DMS79 treated with DMSO at 0.1 percent for 48 hours (cell line): ENCODE results near the gene GID8.
A peak's percentile ranks its signal among the peaks of the same experiment; 100 is the strongest.
"Not testable (repeated sequence)": the region's sequence is repeated elsewhere in the genome, so short reads cannot be mapped to it uniquely, and the experiment has no call there.

Experiments used
- DNase-seq: peaks from one replicate; lab custom pipeline; 2025; lab: John Stamatoyannopoulos, UW

Gene GID8

DNA sequence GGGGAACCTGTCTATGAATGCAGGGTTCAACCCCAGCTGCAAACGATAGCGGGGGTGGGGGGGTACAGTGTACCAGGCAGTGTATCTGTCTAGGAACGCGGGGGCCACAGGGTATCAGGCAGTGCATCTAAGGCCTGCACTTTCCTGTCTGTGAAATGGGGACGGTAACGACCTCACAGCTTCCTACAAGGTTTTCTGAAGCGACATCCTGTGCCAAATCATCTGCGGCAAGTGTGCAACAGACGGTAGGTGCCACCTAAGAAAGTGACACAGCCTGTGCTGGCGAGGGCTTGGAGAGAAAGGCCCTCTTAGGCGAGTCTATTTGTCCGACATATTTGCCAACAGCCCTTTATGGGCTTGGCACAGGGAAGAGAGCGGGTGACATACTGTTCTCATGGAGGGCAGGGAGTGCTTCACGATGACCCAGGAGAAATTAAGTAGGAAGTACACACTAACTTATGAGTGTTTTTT, 15.5 kb upstream of the GID8 start:
- DNase-seq, result no peak

DNA sequence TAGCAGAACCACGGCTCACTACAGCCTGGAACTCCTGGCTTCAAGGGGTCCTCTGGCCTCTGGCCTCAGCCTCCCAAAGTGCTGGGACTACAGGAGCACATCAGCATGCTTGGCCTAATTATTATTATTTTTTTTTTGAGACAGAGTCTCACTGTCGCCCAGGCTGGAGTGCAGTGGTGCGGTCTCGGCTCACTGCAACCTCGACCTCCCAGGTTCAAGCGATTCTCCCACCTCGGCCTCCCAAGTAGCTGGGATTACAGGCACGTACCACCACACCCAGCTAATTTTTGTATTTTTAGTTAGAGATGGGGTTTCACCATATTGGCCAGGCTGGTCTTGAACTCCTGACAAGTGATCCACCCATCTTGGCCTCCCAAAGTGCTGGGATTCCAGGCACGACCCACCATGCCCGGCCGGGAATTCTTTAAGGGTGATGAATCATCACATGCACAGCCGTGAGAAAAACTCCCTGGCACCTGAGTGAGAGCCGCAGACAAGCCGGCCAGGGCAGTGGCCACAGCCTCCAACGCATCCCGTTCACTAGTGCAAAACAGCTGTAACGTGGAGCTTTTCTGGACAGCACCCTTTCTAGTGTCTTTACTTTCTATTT, 14.8 kb upstream of the GID8 start:
- DNase-seq, result not testable (repeated sequence)

DNA sequence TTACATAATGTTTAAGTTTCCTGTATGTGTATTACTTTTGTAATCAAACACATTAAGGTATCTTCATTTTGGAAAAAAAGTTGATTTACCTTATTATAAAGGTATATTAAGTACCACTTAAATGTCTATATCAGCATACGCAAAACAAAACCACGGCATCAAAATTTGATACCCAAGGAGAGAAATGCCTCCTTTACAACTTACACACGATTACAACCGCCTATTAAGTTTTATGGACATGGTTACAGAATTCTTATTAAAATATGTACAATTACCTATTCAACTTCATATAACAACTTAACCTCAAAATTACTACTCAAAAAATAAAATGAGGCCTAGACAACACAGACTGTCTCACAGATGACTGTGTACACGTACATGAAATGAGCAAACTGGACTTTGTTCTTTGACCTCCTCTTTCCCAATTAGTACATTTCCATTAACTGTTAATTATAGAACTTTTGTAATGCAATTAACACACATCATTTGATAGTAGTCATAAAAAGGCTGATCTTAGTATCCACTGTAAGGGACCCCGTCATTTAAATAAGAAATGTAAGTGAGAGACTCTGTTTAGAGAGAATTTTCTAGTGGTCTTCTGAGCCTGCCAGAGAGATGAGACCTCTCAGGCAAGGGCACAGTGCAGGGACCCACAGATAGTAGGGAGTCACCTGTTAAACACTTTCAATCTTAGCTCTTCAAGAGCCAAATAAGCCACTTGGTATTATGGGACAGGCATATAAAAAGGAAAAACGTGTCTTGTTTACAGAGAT, 14.1 kb upstream of the GID8 start:
- DNase-seq, result no peak

DNA sequence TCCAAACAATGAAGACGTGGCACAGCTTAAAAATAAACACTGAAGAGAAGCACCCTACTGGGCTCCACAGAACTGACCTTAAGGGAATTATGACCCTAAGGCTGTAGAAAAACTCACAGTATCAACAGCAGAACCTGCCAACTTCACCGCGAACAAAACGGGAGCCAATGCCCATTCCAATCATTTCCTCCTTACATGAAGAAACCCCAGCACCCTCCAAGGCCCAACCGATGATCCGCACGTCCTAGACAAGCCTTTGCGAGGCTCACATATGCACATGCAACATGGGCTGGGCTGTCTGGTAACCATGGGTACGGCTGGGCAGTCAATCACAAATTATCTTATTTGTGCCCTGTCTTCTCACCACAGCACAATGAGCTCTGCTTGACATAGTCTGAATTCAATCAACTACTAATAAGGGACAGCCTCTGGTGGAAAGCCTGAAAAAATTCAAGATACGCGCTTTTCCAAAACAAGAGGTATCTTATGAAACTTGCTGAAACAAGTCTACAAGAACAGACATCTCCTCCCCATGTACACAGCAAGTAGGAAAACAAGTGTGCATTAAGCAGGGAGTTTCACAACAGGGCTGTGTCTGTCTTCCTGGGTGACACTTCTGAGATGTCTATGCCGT, 13.4 kb upstream of the GID8 start:
- DNase-seq, result no peak

DNA sequence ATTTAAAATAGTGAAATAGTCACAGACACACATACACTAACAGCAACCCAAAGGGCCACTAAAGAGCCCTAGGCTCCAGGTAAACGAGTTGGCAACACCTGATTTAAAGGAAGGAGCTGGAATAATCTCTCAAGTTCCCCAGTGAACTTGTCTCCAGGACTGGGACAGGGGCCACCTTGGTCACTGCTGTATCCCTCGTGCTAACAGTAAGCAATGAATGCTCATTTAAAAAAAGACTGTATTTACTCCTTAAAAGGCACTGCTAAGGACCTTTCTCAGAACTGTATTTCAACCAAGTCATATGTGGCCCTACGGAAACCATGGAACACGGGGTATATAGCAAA, 12.9 kb upstream of the GID8 start:
- DNase-seq, result no peak

DNA sequence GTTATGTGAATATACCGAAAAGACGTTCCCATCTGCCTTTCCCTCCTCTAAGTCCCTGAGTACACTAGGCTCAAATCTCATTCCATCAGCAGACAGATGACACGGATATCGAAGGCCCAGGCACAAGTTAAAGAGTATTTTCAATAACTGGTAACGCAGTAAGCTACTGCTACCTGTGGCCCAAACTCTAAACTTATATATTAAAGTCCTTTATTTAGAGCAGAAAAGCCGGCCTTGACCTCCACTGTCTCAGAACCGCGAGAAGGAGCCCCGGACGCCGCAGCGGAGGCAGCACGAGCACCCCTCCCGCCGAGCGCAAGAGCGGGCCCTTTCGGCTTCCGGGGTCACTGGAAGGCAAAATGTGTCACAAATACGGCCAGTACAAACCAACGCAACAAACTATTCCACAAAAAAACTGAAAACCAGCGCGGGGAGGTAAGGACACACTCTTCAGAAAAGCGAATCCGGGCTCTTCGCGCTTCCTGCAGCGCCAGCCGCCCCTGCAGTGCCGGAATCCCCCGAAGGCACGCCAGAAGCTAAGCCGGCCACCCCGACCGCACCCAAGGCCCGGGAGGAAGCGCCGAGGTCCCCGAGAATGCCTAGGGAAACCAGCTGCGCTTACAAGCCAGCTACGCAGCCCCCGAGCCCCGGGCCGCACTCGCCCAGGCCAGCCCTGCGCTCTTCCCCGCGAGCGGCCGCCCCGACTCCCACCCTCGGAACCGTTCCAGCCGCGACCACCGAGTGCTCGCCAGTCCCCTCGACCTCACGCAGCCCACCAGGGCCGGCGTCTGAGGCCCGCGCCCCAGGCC, 12.3 kb upstream of the GID8 start:
- peak; percentile 34 for DNase-seq

DNA sequence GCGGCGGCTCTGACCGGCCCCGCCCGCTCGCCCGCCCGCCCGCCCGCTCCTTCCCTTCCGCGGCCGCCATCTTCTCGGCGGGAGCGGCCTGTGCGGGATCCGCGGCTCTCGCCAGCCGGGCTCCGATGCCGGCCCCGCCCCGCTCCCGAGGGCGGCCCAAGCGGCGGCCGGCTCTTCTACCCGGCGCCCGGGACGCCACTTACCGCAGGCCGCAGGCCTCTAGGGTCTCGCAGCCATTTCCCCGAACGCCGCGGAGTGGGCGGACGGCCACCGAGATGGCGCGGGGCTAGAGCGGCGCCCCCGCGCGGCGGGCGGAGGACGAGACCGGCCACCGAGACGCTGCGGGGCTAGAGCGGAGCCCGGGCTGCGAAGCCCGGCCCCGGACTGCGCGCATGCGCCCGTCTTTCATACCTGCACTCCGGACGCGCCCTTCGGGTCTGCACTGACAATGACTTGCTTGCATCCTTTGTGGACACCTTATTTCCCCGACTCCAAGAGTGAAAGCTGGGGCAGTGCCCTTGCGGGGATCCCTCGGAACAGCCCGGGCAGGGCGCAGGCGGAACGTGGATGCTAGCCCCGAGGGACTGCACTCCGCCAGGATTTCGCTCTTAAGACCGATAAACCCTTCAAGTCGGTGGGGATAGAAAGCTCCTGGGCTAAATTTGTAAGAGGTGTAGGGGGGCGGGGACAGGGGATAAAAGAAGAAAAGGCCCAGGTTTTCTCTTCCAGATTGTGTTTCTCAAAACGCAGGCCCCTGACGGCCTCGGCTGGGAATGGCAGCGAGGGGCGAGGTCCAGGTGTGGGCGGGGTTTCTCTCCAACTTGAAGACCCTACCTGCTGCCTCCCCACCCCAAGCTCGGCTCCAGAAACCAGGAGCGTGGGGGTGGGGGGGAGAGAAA, 11.5 kb upstream of the GID8 start, which contains the start of gene DIDO1:
DIDO1 (minus strand) TSS at position 277 of the 899 bp plus-strand sequence.
- DNase-seq, result peak; percentile 87

DNA sequence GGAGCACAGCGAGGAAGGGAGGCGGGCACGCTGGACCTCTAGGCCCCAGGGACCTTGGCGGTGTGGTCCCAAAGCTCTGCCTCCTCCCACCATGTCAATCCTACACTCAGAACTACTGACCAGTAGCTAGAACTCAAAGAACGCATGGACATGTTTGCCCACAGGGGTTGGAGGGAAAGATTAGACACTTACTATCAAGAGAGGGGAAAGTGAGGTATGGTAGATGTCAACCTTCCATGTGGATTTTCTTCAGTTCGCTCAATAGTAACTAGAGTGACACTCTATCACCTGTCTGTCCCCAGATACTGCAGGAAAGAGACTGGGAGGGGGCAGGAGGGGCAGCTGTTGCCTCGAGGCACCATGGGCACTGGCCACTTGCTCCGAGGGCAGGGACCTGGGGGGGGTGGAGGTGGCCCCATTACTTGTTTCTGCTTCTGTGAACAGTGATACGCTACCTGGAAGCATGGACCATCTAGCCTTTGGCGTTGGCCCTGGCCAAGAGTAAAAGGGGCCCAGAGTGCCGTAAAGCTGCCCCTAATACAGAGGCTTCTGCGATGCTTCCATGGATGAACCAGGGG, 10.7 kb upstream of the GID8 start:
- DNase-seq, result no peak

DNA sequence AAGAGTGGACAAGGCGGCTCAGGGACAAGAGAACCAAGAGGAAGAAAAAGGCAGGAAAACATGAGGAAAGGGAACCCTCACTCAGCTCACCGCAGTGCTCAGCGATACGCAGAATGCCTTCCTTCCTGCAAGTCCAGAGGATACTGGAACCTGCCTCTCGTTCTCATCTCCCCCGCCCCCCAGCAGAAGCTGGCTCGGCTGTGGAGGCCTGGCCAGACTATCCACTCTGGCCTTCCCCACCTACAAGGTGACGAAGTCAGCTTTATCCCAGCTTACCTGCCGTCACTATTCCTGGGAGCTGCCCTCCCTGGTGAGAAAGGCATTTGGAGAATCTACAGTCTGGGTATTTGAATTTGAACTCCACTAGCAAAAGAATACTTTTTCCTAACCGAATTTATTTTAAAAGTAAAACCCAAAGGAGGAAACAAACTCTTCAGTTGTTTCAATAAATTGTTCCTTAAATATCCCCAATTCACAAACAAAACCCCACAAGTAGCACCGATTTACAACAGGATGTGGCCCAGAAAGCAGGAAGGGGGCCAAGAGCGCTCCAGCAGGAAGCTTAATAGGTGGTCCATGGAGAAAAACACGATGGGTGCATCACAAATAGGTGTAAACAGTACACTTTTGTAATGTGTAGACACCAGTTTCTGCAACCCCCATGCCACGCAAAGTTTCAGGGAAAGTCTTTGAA, 9.6 kb upstream of the GID8 start:
- no peak for DNase-seq

DNA sequence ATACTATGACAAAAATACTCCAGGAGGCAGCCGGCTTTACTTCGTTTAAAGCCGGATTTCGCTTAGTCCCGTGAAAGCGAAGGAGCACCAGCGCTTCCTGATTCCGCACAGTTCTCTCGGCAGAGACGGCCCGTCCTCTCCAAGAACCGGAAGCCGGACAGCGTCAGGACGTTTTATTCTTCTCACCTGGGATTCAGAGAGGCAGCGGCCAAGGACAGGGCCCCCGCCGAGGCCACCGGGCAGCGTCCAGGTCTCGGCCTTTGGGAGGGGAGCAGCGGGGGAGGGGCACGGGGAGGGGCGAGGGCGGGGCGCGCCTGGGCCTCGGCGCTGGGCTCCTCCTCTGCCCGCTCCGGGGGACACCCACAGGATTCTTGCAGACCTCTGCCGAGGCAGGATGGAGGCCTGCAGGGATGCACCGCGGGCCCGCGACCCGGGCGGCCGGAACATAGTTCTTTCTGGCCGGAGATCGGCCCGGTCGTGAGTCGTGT, 8.9 kb upstream of the GID8 start:
- no peak for DNase-seq

DNA sequence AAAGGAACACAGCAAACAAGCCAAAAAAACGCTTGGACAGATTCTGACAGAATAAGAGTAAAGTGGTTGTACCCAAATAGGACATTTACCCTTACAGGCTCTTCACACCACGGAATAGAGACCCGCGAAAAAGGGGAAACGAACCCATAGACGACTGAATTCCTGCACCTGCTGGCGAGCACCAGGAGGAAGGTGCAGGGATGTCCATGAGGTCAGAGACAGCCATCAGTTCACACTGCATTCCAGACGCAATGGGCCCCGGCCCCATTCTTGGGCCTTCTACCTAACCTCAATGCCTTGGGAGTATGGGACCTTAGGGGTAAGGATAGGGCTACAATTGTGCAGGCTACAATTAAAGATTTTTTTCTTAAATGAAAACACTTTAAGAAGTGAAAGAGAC, 6.5 kb upstream of the GID8 start:
- DNase-seq, result no peak

DNA sequence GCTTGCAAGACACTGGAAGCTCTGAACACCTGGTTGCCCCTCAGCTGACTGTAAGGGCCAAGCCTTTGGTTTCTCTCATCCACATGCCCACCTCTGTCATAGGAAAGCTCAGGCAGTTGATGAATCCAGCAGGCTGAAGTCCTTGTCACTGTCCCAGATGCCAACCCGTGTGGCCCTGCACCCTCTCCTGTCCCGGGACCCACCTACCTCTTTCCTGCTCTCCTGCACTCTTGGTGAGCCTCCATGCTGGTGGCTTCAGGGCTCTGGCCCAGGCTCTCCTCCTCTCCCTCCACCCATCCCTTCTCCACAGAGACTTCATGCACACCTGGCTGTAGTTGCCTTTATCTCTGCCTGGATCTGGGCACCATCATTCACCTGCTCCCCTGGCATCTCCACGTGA, 4.0 kb upstream of the GID8 start:
- DNase-seq, result no peak

DNA sequence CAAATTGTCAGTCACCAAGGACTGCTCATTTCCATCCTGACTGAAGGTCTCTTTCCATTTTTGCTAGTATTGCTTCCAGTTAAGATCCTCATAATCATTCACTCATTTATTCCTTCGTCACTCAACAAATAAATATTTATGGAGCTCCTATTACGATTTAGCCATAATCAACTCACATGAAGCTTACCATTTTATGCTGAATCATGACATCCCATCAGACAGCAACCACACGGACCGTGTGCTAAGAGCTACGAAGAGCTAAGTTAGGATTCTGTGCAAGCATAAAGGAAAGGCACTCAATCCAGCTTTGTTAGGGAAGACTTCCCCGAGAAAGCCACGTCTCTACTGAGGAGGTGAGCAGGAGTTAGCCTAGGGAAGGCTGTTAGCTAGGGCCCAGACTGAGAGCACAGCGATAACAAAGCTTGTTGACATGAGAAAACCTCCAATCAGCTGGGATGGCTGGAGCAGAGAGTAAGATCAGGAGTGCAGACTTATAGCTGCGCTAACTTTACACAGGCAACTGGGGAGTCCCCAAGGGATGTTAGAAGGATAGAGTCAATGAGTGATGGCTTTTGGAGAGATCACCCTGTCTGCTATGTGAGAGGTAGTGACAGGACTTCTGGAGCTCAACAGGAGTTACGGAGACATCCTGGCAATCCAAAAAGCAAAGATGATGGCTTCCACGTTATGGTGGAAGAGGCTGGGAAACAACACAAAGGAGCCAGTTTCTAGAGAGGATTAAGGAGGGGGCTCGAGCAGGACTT, 2.6 kb upstream of the GID8 start:
- DNase-seq, result no peak

DNA sequence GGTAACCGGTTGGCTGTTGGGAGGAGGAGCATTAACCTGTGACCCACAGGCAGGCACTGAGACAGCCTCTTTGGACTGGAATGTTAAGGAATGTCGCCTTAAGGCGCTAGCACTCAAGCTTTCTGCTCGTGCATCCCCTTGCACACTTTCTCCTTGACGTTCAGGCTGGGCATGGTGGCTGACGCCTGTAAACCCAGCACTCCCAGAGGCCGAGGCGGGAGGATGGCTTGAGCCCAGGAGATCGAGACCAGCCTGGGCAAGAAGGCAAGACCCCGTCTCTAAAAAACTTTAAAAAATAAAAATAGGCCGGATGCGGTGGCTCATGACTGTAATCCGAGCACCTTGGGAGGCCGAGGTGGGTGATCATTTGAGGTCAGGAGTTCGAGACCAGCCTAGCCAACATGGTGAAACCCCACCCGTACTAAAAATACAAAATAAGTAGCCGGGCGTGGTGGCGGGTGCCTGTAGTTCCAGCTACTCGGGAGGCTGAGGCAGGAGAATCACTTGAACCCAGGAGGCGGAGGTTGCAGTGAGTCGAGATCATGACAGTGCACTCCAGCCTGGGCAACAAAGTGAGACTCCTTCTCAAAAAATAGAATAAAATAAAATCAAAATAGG, 1.9 kb upstream of the GID8 start:
- no peak for DNase-seq

DNA sequence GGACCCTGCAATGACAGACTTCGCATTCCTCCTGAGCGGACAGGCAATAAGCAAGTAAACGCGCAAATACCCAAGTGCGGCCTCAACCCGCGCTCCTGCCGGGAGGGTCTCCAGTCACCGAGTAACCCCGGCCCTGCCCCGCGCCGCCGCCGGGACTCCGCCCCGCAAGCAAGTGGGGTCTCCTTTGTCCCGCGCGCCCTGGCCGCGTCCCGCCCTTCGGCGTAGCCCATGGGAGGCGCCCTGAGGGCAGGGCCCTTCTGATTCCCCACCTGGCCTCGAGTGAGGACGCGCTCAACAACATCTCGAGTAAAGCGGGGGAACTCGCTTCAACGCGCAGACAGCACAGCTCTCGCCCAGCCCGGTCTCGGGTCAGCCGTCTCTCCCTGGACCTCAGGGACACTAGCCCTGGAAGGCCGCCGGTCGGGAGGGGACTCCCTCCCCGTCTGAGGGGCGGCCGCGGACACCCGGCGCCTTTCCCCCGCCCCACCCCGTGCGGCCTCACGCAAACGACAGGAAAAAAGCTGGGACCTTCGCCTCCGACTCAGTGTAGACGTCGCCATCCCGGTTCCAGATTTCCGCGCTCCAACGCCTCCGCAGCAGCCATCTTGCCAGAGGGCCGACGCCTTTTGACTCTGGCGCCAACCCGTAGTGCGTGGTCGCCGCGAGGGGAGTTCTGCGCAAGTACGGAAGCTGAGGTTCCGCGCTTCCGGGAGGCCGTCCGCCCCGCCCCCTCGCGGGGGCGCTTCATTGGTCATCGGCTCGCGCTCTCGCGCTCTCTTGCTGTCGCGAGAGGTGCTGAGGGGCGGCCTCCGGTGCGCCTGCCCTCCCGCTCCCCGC, 461 bp upstream of the GID8 start:
- peak; percentile 96 for DNase-seq

DNA sequence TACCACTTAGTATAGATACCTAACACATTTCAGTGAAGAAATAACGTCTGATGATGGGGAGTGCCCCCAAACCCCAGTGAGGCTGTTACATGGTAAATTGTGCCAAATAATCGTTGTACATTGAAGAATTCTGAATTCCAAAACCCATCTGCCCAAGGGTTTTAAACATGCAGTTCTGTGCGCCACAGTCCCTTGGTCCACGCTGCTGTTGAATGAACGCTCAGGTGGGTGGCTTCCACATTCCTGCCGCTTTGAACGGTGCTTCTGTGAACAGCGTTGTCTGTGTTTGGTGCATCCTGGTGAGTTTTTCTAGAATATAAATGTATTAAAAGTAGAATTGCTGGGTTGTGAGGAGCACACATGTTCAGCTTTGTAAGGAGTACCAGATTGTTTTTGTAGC, 2.9 kb downstream of the GID8 start:
- DNase-seq, result no peak

DNA sequence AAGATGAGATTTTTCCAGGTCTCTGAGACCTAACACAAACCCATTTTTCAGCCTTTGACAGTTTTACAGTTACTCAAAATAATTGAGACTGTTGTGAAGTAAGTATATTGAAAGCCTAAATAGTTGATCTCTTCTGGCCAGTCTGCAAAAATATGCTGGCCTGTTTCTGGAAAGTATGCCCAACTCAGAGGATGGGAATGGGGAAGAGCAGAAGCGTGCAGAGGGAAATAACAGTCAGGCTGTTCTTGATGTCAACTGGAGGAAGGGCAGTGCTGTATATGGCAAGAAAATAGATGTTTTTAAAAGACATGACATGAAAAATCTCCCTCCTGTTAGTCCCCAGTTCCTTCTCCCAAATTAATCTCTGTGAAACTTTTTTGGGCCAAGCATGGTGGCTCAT, 3.8 kb downstream of the GID8 start:
- DNase-seq, result no peak

DNA sequence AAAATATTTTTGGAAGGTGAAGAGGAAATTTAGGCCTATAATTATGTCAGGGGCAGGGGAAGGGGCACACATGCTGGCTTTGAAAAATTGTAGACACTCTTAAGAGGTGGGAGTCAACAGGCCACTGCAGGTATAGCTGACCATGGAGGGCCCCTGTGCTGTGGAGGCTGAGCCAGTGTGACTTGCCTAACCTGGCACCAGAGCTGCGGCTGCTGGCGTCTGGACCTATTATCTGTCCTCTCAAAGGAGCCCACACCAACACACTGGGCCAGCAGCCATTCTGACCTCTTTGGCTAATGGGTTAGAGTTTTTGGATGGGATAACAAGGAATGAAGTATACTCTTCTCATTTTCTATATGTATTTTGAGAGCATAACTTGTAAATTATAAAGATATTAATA, 4.5 kb downstream of the GID8 start:
- no peak for DNase-seq
